Glomerular visceral epithelial cell (primary cell): ENCODE measurements around the gene ACADM.
A peak's percentile ranks its signal among the peaks of the same experiment; 100 is the strongest.
"Not testable (repeated sequence)": the region's sequence is repeated elsewhere in the genome, so short reads cannot be mapped to it uniquely, and the experiment has no call there.

Experiments
- DNase-seq: peaks from one replicate; pipeline ENCODE4 v3.0.0-alpha.2; 2016; ENCODE audit errors: extremely low spot score

ACADM gene

DNA sequence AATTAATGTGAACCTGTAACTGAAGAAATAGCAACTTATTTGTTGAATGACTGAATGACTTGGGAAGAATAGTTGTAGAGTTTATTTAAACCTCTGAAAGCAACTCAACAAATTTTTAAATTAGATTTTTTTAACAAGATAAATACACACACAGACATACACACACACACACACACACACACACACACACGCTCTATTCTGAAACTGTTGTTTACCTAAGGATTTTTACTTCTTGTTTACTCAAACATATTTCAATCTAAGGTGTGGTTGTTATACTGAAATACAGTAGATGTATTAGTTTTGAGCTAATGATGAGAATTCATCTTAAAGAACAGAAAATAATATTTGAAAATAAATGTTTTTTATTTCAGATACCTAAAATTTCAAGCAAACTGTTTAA, 11.5 kb downstream of the ACADM start:
- DNase-seq = no peak

- DNase-seq = no peak
These were observed 17.6 kb downstream of the ACADM start for GRCh38 chr1:75742047-75742625.

DNA sequence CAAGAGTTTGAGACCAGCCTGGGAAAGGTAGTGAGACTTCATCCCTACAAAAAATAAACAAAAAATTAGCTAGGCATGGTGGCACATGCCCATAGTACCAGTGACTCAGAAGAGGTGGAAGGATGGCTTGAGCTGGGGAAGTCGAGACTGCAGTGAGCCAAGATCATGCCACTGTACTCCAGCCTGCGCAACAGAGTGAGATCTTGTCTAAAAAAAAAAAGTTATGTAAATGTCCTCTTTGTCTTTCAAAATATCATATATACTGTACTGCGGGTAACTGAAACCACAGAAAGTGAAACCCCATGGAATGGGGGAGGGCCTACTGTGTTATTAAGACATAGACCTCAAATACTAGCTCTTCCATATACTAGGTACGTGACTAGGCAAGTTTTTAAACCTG, 20.8 kb downstream of the ACADM start:
- DNase-seq = no peak

DNA sequence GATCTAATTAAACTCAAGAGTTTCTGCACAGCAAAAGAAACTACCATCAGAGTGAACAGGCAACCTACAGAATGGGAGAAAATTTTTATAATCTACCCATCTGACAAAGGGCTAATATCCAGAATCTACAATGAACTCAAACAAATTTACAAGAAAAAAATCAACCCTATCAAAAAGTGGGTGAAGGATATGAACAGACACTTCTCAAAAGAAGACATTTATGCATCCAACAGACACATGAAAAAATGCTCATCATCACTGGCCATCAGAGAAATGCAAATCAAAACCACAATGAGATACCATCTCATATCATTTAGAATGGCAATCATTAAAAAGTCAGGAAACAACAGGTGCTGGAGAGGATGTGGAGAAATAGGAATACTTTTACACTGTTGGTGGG, 32.7 kb downstream of the ACADM start:
- DNase-seq = not testable (repeated sequence)

DNA sequence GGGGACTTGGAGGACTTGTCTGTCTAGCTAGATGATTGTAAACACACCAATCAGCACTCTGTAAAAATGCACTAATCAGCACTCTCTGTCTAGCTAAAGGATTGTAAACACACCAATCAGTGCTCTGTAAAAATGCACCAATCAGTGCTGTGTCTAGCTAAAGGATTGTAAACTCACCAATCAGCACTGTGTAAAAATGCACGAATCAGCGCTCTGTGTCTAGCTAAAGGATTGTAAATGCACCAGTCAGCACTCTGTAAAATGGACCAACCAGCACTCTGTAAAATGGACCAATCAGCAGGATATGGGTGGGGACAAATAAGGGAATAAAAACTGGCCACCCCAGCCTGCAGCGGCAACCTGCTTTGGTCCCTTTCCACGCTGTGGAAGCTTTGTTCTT, 34.0 kb downstream of the ACADM start:
- DNase-seq = not testable (repeated sequence)

- DNase-seq = no peak
These were observed 39.6 kb downstream of the ACADM start for GRCh38 chr1:75764057-75764655.

GRCh38 chr1:75765697-75766355, 41.3 kb downstream of the ACADM start:
- peak; percentile 42 for DNase-seq

GRCh38 chr1:75768016-75768415, 43.5 kb downstream of the ACADM start:
- no peak for DNase-seq

DNA sequence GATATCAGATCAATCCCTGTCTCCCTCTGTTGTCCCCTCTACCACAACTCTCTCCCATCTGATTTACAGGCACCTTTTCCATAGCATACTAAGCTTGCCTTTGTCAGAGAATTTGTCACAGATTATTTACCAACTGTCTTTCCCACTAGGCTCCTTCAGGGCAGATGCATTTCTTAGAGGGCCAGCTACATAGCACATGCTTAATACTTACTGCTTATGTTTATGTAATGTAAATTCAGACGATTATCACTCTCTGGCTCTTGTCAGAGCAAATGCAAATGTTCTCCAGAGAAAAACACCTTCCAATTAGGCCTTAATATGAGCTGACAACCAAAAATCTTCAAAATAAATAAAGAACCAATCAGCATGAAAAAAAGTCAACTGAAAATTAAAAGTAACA, 46.3 kb downstream of the ACADM start:
- DNase-seq = no peak

DNA sequence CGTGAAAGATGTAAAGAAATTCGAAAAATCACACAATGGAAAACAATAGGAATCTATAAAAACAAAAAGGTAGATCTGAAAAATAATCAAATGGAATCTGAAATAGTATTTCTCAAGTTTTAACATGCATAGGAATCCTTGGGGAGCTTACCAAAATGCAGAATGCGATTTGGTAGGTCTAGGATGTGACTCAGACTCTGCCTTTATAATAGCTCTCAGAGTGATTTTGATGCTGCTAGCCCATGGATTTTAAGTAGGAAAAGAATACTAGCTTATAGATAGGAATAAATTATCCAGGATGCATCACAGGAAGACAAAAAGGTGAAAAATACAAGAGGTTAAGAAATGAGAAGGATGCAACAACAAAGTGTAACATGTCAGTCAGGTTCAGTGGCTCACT, 47.5 kb downstream of the ACADM start:
- no peak for DNase-seq

- DNase-seq = not testable (repeated sequence)
These were observed 53.3 kb downstream of the ACADM start for GRCh38 chr1:75777812-75778211.

DNA sequence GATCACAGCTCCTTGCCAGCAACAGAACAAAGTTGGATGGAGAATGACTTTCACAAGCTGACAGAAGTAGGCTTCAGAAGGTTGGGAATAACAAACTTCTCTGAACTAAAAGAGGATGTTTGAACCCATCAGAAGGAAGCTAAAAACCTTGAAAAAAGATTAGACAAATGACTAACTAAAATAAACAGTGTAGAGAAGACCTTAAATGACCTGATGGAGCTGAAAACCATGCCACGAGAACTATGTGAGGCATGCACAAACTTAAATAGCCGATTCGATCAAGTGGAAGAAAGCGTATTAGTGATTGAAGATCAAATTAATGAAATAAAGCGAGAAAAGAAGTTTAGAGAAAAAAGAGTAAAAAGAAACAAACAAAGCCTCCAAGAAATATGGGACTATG, 54.2 kb downstream of the ACADM start:
- not testable (repeated sequence) for DNase-seq

GRCh38 chr1:75780183-75780582, 55.7 kb downstream of the ACADM start:
- not testable (repeated sequence) for DNase-seq

- not testable (repeated sequence) for DNase-seq
These were observed 59.4 kb downstream of the ACADM start for GRCh38 chr1:75783920-75784319.

- DNase-seq = no peak
These were observed 60.9 kb downstream of the ACADM start for GRCh38 chr1:75785320-75785982.

DNA sequence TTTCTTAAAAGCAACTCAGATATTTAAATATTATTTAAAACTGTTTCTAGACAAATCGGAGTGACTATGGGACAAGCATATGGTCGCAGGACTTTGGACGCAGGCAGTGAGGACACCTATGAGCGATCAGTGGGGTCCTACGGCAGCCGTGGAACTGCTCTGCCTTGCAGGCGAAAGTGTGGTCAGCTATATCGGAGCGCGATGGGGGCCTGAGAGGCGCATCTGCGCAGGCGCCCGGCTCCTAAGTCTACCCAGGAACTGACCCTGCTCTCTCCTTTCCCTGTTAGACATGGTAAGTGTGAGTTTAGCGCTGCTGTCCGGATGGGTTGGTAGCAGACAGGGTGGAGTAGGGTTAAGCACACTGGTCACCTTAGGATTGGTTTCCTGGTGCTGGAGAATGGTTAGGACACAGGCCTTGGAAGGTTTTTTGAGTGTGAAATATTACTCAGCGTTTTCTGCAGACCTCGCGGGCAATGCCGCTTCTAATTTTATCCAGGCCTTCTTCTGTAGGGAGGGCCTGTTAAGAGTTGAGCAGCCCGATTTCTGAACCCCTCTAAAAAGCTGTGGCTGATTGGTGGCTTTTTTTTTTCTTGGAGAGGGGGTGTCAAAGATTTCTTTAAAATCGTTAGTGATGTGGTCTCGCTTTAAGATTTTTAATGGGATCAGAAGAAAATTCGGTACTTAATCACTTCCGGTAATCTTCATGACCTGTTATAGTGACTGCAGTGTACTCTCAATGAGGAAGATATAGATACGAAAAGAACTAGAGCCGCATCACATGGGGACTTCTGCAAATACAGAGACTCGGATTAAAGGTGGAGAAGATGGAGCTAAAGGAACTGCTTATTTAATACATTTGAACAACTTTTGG, 61.7 kb downstream of the ACADM start, which contains the start of gene RABGGTB:
Gene RABGGTB, plus strand, starts transcription at position 274 of the 871 bp plus-strand sequence. Its CDS starts 16 bp downstream, at position 290.
- peak; percentile 97 for DNase-seq

DNA sequence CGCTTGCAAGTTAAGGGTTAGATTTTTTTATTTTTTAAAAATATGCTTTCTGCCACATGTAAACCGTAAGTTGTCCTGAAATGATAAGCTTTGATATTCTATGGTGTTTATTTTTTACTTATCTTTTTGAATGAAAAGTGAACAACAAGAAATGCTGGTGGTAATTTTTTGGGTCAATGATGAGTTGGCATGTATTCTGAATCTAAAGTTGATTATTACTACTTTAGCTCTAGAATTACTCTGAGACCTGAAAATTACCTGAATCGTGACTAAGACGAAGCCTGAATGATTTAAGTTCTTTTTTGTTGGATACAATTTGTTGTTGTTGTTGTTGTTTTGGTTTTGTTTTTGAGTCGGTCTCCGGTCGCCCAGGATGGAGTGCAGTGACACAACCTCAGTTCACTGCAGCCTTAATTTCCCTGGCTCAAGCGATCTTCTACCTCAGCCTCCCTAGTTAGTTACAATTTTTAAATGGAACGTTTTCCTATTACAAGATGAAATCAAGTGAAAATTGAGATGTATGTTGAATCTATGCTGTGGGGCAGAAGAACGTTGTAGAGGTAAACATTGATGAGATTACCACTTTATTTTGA, 62.5 kb downstream of the ACADM start:
- no peak for DNase-seq

DNA sequence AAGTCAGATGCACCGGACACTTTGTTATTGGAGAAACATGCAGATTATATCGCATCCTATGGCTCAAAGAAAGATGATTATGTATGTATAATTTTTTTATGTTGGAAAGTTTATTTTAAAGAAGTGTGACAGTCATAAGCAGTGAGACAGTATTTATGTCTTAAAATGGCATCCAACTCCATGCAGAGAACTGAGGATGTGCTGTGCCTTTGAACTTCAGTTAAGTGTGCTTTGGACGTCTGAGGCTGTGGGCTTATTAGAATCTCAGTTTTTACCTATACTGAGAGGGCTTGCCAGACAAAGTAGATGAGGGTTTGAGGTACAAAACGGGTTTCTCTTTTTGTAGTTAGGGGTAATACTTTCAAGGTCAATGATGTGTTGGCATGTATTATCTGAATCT, 63.0 kb downstream of the ACADM start:
- no peak for DNase-seq

DNA sequence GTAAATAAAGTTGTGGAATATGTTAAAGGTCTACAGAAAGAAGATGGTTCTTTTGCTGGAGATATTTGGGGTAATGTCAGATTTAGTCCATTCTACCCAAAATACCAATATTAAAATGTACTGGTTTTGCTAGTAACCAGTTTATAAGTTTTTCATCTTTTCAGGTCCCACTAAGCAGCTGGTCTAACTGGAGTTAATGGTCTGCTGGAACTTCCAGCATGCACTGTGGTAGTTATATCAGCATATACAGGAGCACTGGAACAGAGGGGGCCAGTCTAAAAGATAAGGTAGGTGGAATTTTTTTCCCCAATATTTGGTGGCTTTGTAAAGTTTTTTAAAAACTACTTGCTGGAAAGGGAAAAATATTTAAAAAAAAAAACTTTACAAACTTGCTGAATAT, 65.5 kb downstream of the ACADM start:
- no peak for DNase-seq

- no peak for DNase-seq
These were observed 66.5 kb downstream of the ACADM start for GRCh38 chr1:75791022-75791421.

DNA sequence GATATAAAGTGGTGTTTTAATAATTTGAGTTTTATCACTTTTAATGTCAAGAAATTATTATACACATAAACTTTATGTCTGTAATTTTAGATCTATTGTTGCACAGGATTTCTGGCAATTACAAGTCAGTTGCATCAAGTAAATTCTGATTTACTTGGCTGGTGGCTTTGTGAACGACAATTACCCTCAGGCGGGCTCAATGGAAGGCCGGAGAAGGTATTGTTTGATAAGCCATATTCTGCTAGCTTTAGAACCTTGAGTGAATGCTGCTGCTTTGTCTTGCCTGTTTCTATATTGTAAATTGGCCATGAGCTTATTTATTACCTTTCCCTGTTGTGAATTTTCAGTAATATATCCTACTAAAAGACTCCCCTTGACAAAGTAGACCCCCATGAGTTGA, 67.6 kb downstream of the ACADM start:
- DNase-seq = no peak
